Skeletal muscle satellite cell (primary cell): ENCODE measurements around the gene GRAMD4.
"Not testable (repeated sequence)": the region's sequence is repeated elsewhere in the genome, so short reads cannot be mapped to it uniquely, and the experiment has no call there.

ENCODE experiments used
- H3K27me3 ChIP-seq: 2 replicates; pipeline ENCODE4 v1.7.0; 2013; ENCODE audit warnings: low read length; ENCODE audit not compliant: control insufficient read depth, insufficient read depth
- H3K36me3 ChIP-seq: 2 replicates; pipeline ENCODE4 v1.7.0; 2013; ENCODE audit warnings: mild to moderate bottlenecking, control low read depth, low read length; ENCODE audit not compliant: insufficient read depth
- H3K4me1 ChIP-seq: 2 replicates; pipeline ENCODE4 v1.7.0; 2013; ENCODE audit warnings: low read length; ENCODE audit not compliant: control insufficient read depth, insufficient read depth
- H3K4me2 ChIP-seq: 2 replicates; pipeline ENCODE4 v1.7.0; 2013; ENCODE audit warnings: mild to moderate bottlenecking, low read length
- H3K4me3 ChIP-seq: 2 replicates; pipeline ENCODE4 v1.7.0; 2013; ENCODE audit warnings: low read length
- H3K9ac ChIP-seq: 2 replicates; pipeline ENCODE4 v1.7.0; 2013; ENCODE audit warnings: mild to moderate bottlenecking, low read depth, low read length, moderate library complexity
- H3K9me3 ChIP-seq: replicated peaks from 2 replicates; pipeline ENCODE4 v1.7.0; 2013; ENCODE audit warnings: mild to moderate bottlenecking, control low read depth, low read length

The GRAMD4 gene

DNA sequence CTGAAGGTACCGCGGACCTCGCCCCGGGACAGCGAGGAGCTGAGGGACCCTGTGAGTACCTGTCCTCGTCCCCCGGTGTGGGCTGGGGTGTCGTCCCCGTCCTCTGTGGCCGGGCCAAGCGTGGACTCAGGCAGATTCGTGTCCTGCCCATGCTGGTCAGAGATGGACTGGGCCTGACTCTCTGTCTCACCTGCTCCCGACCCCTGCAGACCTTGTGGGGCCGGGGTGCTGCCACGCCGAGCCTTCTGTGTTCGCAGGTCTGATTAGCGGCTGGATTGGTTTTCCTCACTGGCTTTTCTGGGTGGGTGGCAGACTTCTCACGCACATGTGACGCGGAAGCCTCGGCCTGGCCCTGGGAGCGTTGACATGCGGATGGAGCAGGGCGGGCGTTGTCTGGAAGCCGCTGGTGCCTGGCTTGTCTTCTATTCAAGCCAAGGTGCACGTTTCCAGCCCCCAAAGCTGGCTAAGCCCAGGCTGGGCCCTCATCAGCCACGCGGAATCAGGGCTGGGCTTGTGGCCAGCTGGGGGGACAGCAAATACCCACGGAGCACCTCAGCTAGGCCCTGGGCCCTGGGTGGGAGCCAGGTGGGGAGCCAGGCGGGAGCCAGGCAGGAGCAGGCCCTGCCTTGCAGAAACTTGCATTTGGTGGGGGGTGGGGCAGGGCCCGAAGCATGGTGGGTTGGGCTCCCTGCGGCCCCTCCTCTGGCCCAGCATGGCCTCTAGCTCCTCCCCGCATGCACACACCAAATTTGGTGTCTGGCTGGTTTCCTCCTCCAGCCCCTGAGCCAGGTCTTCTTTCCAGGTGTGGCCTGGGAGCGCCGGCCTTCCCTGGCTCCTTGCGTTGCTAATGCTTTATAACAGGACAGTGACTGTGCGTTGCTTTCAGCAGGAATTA is 7.0 kb downstream of the GRAMD4 start:
- Histone ChIP-seq H3K36me3 (no peaks in the 10 kb centered on the region), H3K9ac (no peak overlapping the region), H3K4me1 (no peaks in the 10 kb centered on the region), H3K4me3 (no peak overlapping the region), H3K27me3 (no peaks in the 10 kb centered on the region), H3K4me2 (no peak overlapping the region), H3K9me3 (no peaks in the 10 kb centered on the region)

DNA sequence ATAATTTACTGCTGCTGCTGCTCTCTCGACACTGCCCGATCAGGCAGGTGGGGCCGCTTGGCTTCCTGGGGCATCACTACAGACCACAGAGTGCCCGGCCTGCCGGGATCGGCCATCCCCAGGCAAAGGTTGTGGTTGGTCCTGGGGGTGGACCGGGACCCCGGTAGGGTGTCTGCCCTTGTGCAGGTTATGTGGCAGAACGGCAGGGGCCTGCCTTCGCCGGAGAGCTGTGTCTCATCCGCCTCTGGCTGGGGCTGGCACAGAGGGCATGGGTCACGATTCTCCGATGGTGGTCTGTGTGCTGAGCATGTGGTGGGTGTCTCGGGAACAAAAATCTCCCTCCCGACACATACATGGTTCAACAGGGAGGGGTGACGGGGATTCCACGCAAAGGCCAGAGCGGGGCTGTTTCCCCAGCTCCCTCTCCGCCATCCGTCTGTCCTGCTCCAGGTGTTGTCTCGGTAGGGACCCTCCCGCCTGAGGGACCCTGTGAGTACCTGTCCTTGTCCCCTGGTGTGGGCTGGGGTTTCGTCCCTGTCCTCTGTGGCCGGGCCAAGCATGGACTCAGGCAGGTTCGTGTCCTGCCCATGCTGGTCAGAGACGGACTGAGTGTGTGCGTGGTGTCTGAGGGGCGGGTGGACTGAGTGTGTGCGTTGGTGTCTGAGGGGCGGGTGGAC is 7.8 kb downstream of the GRAMD4 start:
- H3K4me3 ChIP-seq = no peak overlapping the region
- H3K9me3 ChIP-seq = no peaks in the 10 kb centered on the region
- no peaks in the 10 kb centered on the region for H3K27me3 ChIP-seq
- H3K4me2 ChIP-seq = no peak overlapping the region
- no peaks in the 10 kb centered on the region for H3K4me1 ChIP-seq
- H3K36me3 ChIP-seq = no peaks in the 10 kb centered on the region
- no peak overlapping the region for H3K9ac ChIP-seq

- H3K9ac ChIP-seq = no peak overlapping the region
- no peak overlapping the region for H3K4me2 ChIP-seq
- no peaks in the 10 kb centered on the region for H3K36me3 ChIP-seq
Observed at GRCh38 chr22:46628756-46629155, 8.6 kb downstream of the GRAMD4 start.

DNA sequence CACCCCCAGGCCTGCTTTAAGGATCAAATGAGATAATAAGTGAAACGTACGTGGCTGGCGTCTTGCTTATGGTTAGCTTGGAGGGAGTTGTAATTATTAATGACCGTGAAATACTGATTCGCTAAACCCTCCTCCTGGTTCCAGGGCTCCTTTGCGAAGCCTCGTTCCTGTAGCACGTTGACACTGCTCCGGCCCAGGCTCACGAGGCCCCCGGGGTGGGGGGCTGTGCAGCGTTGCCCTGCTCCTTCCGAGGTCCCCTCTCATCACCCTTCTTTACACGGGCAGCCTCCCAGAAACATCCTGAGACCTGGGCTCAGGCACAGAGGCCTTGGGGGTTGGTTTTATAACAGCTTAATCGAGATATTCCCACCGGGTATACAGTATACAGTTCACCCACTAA is 9.1 kb downstream of the GRAMD4 start:
- Histone ChIP-seq H3K36me3 (no peaks in the 10 kb centered on the region), H3K4me2 (no peak overlapping the region), H3K4me3 (no peak overlapping the region), H3K9ac (no peak overlapping the region), H3K27me3 (no peaks in the 10 kb centered on the region), H3K4me1 (no peaks in the 10 kb centered on the region), H3K9me3 (no peaks in the 10 kb centered on the region)

More at GRCh38 chr22:46628756-46629155, 8.6 kb downstream of the GRAMD4 start:
- Histone ChIP-seq H3K4me1 (no peaks in the 10 kb centered on the region), H3K9me3 (no peaks in the 10 kb centered on the region), H3K27me3 (no peaks in the 10 kb centered on the region), H3K4me3 (no peak overlapping the region)

DNA sequence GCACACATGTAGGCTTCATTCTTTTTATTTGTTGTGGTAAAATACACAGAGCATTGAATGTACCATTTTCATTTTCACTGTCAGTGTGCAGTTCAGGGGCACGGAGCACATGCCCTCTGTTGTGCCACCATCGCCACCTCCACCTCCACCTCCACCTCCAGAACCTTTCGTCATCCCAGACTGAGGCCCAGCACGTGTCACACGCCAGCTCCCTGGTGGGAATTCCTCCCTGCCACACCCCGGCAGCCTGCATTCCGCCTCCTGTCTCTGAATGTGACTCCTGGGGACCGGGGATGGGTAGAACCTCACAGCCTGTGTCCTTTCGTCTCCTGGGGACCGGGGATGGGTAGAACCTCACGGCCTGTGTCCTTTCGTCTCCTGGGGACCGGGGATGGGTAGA is 10.9 kb downstream of the GRAMD4 start:
- no peaks in the 10 kb centered on the region for H3K27me3 ChIP-seq
- no peak overlapping the region for H3K4me3 ChIP-seq
- no peak overlapping the region for H3K4me2 ChIP-seq

GRCh38 chr22:46632646-46633249 is 12.6 kb downstream of the GRAMD4 start:
- peaks cover 4% of the 10 kb centered on the region for H3K4me1 ChIP-seq
- no peak overlapping the region for H3K4me3 ChIP-seq
- no peaks in the 10 kb centered on the region for H3K27me3 ChIP-seq
- no peak overlapping the region for H3K9ac ChIP-seq
- H3K4me2 ChIP-seq = no peak overlapping the region
- H3K9me3 ChIP-seq = no peaks in the 10 kb centered on the region
- no peaks in the 10 kb centered on the region for H3K36me3 ChIP-seq

More for the DNA sequence above, 10.9 kb downstream of the GRAMD4 start:
- H3K9ac ChIP-seq = no peak overlapping the region
- H3K36me3 ChIP-seq = no peaks in the 10 kb centered on the region
- no peaks in the 10 kb centered on the region for H3K4me1 ChIP-seq
- no peaks in the 10 kb centered on the region for H3K9me3 ChIP-seq

DNA sequence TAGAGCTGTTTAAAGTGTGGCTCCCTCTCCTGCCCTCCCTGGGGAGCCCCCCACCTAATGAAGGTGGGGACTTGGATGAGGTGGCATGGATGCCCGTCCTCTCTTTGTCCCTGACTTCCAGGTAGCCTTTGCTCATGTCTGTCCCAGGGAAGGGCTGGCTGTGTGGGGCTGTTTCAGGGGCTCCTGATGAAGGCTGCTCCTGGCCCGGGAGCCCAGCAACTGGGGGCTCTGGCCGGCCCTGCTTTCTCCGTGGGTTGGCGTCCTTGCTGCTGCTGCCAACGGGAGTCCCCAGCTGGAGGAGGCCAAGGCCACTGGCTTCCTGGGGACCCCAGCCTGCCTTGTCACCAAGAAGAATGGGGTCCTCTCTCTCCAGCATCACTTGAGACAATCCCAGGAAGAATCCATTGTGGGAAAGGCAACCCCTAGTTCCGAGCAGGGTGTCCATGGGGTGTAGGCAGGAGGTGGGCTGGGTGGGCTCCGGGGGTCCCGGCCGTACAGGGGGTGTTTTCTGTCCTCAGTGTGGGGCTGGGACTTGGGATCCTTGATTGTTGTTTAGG is 13.2 kb downstream of the GRAMD4 start:
- H3K9ac ChIP-seq = no peak overlapping the region
- peaks cover 4% of the 10 kb centered on the region for H3K4me1 ChIP-seq
- H3K4me2 ChIP-seq = no peak overlapping the region
- no peaks in the 10 kb centered on the region for H3K9me3 ChIP-seq
- no peak overlapping the region for H3K4me3 ChIP-seq
- H3K27me3 ChIP-seq = no peaks in the 10 kb centered on the region
- H3K36me3 ChIP-seq = no peaks in the 10 kb centered on the region

DNA sequence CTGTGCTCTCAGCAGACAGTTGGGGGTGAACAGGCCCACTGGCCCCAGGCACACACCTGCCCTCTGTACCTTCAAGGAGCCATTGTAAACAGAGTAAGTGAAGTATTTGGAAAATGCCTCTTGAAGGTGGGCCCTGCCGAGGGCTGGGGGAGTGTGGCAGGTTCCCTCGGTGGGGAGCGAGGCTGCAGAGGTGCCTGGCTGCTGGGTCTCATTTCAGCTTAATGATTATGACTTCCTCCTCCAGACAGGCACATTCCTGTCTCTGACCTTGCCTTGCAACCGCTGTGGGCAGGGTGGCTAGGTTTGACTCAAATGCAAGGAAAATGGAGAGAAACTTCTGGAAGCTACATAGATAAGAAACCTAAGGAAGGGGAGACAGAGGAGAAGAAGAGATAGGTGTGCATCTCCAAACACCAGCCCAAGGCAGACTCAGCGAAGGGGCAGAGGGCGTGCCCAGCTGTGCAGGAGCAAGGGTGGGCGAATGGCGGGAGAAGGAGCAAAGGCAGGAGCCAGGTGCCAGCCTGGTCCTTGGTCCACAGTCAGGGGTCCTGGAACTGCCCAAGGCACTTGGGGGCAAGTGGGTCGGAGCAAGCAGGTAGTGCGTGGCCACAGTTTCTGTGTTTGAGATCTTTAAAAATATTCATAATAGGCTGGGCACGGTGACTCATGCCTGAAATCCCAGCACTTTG is 14.0 kb downstream of the GRAMD4 start:
- H3K4me3 ChIP-seq = no peak overlapping the region
- no peak overlapping the region for H3K4me2 ChIP-seq
- H3K36me3 ChIP-seq = no peaks in the 10 kb centered on the region
- peaks cover 4% of the 10 kb centered on the region for H3K4me1 ChIP-seq
- H3K9ac ChIP-seq = no peak overlapping the region
- H3K27me3 ChIP-seq = no peaks in the 10 kb centered on the region
- no peaks in the 10 kb centered on the region for H3K9me3 ChIP-seq

- not testable (repeated sequence) for H3K9ac ChIP-seq, H3K36me3 ChIP-seq, H3K4me2 ChIP-seq, H3K4me3 ChIP-seq, H3K27me3 ChIP-seq, H3K4me1 ChIP-seq, H3K9me3 ChIP-seq
Observed at GRCh38 chr22:46634973-46635685, 14.9 kb downstream of the GRAMD4 start.

GRCh38 chr22:46635756-46636155 is 15.6 kb downstream of the GRAMD4 start:
- Histone ChIP-seq H3K9me3 (no peaks in the 10 kb centered on the region), H3K4me1 (peaks cover 4% of the 10 kb centered on the region), H3K4me2 (no peak overlapping the region), H3K27me3 (no peaks in the 10 kb centered on the region), H3K4me3 (no peak overlapping the region), H3K9ac (no peak overlapping the region), H3K36me3 (no peaks in the 10 kb centered on the region)
